Measurements from ENCODE around the gene ZBED1.
"Not testable (repeated sequence)": the region's sequence is repeated elsewhere in the genome, so short reads cannot be mapped to it uniquely, and the experiment has no call there.

ZBED1 gene

DNA sequence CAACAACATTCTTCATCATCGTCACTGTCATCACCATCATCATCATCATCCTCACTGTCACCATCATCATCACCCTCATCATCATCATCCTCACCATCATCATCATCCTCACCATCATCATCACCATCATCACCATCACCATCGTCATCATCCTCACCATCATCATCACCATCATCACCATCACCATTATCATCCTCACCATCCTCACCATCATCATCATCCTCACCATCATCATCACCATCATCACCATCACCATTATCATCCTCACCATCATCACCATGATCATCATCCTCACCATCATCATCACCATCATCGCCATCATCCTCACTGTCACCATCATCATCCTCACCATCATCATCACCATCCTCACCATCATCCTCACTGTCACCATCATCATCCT, 18.9 kb upstream of the ZBED1 start:
- DNase-seq (ENCODE audit: low read depth) = not testable (repeated sequence)

DNA sequence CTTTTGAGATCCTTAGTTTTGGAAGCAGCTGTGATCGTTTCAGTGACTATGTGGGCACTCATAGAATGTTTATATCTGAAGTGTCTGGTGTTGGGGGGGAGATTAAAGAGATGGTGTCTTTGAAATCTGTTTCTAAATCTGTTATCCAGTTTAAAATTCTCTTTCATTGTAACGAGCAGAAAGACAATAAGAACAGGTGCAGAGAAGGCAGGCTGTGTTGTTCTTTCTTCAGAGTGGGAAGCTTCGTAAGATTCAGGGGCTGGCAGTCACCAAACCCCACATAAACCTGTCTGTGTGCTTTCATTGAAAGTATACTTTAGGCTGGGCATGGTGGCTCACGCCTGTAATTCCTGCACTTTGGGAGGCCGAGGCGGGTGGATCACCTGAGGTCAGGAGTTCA, 16.3 kb upstream of the ZBED1 start:
- DNase-seq (ENCODE audit: low read depth) = no peak

DNA sequence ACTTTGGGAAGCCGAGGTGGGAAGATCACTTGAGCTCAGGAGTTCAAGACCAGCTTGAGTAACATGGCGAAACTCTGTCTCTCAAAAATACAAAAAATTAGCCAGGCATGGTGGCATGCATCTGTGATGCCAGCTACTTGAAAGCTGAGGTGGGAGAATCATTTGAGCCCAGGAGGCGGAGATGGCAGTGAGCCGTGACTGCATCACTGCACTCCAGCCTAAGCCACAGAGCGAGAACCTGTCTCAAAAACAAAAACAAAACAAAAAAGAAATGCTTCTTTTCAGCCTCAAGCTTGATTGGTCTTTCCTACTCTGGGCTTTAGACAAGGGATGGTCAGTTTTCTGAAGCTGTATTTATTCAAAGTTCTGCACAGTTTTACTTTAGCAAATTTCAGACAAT, 15.8 kb upstream of the ZBED1 start:
- DNase-seq (ENCODE audit: low read depth) = no peak

DNA sequence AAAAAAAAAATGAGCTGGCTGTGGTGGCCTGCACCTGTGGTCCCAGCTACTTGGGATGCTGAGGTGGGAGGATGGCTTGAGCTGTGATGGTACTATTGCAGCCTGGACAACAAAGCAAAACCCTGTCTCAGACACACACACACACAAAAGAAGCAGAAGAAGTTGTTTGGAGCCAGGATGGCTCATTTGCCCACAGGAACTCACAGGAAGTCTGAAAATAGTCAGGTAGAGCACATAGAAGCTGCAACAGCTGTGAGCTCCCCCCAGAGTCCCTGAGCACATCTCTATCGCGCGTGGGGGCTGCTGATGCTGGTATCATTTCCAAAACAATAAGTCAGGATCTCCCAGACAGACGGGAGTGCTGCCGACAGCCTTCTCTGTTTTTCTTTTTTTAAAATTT, 13.4 kb upstream of the ZBED1 start:
- DNase-seq (ENCODE audit: low read depth) = no peak

DNA sequence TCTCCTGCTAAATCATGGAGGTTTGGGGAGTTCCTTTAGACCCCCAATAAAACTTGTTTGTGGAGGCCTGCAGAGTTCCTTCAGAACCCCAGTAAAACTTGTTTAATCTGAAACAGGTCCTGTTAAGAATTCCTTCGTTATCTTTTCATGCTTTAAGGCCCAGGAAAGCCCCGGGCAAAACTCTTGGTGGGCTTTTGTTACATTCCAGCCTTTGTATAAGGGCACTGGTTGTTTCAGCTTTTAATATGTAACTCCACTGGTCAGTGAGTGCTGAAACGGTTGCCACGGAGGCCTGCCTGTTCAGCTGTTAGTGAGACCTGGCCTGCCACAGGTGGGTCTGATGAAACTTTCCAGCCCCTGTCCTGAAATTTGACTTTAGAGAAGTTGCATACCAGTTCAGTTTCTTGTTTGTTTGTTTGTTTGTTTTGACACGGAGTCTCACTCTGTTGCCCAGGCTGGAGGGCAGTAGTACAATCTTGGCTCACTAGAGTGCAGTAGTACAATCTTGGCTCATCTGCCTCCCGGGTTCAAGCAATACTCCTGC, 12.4 kb upstream of the ZBED1 start:
- no peak for DNase-seq (ENCODE audit: low read depth)

DNA sequence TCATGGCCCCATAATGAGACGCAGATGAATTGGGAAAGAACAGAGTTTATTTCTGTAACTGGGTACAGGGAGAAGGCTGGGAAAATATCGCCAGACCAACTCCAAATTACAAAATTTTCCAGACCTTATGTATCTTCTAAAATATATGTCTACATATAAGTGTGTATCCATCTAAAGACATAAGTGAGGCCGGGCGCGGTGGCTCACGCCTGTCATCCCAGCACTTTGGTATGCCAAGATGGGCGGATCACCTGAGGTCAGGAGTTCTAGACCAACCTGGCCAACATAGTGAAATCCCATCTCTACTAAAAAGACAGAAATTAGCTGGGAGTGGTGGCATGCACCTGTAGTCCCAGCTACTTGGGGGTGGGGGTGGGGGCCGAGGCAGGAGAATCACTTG, 11.7 kb upstream of the ZBED1 start:
- no peak for DNase-seq (ENCODE audit: low read depth)

GRCh38 chrX:2511326-2511725, 10.6 kb upstream of the ZBED1 start:
- no peak for DNase-seq (ENCODE audit: low read depth)

- no peak for DNase-seq (ENCODE audit: low read depth)
These were observed 8.0 kb upstream of the ZBED1 start for GRCh38 chrX:2508648-2509335.

DNA sequence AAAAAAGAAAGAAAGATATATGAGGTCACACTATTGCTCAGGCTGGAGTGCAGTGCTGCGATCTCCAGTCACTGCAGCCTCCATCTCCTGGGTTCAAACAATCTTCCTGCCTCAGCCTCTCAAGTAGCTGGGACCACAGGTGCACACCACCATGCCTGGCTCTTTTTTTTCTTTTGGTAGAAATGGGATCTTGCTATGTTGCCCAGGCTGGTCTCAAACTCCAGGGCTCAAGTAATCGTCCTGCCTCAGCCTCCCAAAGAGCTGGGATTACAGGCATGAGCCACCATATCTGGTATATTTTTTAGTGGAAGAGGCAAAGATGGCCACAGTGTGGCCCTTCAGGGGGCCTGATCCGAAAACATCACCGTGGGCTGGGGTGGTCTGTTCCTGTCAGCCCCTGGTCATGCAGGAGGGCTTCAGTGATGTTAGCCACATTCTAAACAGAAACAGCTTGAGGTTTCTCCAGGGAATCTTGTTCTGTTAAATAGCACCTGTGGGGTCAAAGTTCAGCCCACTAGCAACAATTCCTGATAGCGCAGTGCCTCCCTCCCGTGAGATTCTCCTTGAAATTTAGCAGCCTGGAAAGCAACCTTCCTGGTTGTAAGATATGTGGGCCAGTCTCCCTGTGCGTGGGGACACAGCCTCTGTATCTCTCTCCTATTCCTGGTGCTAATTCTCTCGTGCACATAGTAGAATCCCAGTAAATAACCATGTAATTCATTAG, 7.3 kb upstream of the ZBED1 start:
- no peak for DNase-seq (ENCODE audit: low read depth)

GRCh38 chrX:2507196-2507595, 6.4 kb upstream of the ZBED1 start:
- DNase-seq (ENCODE audit: low read depth) = no peak

- DNase-seq (ENCODE audit: low read depth) = not testable (repeated sequence)
These were observed 4.6 kb upstream of the ZBED1 start for GRCh38 chrX:2505341-2505740.

DNA sequence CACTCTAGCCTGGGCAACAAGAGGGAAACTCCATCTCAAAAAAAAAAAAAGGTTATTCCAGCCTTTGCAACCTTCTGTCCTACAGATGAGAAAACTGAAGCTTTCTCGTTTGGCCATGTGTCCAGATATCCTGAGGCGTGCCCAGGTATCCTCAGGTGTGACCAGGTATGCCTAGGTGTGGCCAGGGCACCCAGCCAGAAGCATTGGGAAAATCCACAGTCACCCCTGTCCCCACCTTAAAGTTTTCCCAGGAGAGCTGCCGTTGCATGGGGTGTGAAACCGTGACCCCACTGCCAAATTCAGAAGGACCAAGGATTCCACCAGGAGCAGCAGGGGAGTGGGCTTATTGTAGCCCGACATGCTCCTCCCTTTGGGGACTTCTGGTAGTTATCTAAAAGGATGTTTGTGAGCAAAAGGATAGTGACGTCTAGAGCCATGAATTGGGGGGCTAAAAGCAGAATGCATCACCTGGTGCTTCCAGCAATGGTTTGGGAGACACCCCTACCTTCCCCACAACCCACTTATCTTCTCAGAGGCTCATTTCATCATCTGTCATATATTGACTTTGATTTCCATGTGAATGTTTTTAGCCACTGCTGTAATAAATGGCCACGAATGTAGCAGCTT, 4.0 kb upstream of the ZBED1 start:
- no peak for DNase-seq (ENCODE audit: low read depth)

GRCh38 chrX:2503591-2504500, 3.1 kb upstream of the ZBED1 start:
- no peak for DNase-seq (ENCODE audit: low read depth)

DNA sequence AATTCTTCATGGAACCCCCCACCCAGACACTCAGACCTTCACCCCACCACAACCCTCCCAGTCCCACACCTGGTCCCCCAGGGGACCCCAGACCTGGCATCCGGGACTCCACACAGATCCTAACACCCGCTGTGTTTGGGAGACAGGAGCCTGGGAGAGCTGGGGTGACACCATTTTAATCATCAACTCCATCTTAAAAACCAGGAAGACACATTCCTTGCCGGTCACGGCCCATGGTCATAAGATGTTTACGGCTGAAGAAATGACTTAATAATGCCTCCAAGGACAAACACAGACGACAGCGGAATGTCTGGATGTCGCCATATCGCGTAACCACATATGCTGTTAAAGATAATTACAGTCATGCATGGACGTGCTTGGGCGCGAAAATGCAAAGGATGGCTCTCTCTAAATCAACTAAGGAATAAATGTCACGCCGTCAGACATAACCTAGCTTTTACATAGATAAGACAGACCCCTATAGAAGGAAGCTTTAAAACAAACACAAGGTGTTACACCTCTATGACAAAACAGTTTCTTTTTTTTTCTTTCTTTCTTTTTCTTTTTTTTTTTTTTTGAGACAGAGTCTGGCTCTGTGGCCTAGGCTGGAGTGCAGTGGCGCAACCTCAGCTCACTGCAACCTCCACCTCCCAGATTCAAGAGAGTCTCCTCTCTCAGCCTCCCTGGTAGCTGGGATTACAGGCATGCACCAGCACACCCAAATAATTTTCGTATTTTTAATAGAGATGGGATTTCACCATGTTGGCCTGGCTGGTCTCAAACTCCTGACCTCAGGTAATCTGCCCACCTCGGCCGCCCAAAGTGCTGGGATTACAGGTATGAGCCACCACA, 2.1 kb upstream of the ZBED1 start:
- no peak for DNase-seq (ENCODE audit: low read depth)

DNA sequence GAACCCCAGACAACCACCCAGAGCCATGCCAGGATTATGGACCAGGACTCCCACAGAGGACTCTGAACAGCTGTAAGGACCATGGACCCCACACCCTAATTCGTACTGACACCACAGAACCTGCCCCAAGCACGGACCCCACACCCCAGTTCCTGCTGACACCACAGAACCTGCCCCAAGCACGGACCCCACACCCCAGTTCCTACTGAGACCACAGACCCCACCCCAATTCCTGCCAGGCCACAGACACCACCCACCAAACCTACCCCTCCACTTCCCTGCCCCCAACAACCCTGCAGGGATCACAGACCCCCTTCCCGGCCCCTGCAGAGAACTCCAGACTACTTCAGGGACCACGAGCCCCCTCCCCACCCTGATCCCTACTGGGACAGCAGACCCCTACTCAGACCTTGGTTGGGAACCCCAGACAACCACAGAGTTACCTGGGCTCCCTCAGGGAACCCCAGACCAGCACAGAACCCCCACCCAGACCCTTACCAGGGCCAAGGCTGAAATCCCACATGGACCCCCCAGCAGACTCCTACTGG, 1.4 kb upstream of the ZBED1 start:
- no peak for DNase-seq (ENCODE audit: low read depth)

- no peak for DNase-seq (ENCODE audit: low read depth)
These were observed 855 bp upstream of the ZBED1 start for GRCh38 chrX:2501559-2502102.

GRCh38 chrX:2500091-2500802, 529 bp downstream of the ZBED1 start:
- peak; percentile 4 for DNase-seq (ENCODE audit: low read depth)

DNA sequence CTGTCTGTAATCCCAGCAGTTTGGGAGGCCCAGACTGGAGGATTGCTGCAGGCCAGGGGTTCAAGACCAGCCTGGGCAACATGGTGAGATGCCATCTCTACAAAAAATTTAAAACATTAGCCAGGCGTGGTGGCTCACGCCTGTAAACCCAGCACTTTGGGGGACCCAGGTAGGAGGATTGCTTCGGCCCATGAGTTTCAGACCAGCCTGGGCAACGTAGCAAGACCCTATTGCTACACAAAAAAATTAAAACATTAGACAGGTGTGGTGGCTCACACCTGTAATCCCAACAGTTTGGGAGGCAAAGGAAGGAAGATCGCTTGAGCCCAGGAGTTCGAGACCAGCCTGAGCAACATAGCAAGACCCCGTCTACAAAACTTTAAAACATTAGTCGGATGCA, 1.3 kb downstream of the ZBED1 start:
- no peak for DNase-seq (ENCODE audit: low read depth)

- DNase-seq (ENCODE audit: low read depth) = no peak
These were observed 1.9 kb downstream of the ZBED1 start for GRCh38 chrX:2498781-2499302.

Data from activated T-cell treated with anti-CD3 and anti-CD28 coated beads for 24 hours (primary cell).